ENCODE measurements around the gene ZNRD2. TPM values are rescaled to one million over a fixed set of nuclear protein-coding genes. Genes with fewer than 3 reads are reported as not detected.

The ZNRD2 gene
- total RNA-seq, 1 experiment from 2014 or later = 66.8 TPM

DNA sequence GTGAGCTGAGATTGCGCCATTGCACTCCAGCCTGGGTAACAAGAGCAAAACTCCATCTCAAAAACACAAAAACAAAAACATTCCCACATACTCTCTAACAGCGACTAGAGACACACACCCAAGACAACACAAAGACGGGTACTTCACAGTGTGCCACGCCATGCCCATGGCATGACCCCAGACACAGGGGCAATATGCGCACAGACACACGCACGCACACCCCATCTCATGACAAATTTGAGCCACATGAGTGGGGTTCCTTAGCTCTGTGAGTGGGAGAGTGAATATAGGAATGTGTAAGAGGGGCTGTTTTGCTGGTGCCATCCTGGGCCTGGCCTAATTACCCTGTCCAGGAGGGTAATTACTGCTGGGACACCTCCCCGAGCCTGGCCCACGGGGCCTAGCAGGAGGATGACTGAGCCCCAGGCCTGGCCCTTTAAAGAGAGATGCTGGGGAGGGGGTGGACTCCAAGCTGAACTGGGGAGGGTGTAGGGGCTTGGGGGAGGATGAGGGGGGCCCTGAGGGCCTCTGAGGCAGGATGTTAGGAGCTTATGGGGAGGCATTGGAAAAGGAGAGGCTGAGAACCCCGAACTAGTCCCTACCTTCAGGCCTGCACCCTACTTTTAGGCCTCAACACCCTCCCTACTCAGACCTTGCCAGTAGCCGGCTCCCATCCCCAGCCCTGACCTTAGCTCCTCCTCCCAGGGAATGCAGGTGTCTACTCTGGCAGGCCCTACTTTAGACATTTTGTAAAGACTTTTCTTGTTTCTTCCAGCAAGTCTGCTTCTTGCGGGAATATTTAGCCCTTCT, 13.6 kb upstream of the ZNRD2 start (continued):
- no peak for TF ChIP-seq RAD21 (IDR thresholded peaks at IDR 0.05; ENCODE audit: low read depth)
- no peak for TF ChIP-seq SP1 (IDR thresholded peaks at IDR 0.05; ENCODE audit: low read depth)
- TF ChIP-seq, protein P1, sequence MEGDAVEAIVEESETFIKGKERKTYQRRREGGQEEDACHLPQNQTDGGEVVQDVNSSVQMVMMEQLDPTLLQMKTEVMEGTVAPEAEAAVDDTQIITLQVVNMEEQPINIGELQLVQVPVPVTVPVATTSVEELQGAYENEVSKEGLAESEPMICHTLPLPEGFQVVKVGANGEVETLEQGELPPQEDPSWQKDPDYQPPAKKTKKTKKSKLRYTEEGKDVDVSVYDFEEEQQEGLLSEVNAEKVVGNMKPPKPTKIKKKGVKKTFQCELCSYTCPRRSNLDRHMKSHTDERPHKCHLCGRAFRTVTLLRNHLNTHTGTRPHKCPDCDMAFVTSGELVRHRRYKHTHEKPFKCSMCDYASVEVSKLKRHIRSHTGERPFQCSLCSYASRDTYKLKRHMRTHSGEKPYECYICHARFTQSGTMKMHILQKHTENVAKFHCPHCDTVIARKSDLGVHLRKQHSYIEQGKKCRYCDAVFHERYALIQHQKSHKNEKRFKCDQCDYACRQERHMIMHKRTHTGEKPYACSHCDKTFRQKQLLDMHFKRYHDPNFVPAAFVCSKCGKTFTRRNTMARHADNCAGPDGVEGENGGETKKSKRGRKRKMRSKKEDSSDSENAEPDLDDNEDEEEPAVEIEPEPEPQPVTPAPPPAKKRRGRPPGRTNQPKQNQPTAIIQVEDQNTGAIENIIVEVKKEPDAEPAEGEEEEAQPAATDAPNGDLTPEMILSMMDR (IDR thresholded peaks at IDR 0.05 in 2 of 3, conservative IDR thresholded peaks at IDR 0.05 in 1 of 3; ENCODE audit: borderline replicate concordance in 1 of 3, insufficient read depth in 1 of 3, low read depth in 2 of 3, low read length in 2 of 3) = no peak

DNA sequence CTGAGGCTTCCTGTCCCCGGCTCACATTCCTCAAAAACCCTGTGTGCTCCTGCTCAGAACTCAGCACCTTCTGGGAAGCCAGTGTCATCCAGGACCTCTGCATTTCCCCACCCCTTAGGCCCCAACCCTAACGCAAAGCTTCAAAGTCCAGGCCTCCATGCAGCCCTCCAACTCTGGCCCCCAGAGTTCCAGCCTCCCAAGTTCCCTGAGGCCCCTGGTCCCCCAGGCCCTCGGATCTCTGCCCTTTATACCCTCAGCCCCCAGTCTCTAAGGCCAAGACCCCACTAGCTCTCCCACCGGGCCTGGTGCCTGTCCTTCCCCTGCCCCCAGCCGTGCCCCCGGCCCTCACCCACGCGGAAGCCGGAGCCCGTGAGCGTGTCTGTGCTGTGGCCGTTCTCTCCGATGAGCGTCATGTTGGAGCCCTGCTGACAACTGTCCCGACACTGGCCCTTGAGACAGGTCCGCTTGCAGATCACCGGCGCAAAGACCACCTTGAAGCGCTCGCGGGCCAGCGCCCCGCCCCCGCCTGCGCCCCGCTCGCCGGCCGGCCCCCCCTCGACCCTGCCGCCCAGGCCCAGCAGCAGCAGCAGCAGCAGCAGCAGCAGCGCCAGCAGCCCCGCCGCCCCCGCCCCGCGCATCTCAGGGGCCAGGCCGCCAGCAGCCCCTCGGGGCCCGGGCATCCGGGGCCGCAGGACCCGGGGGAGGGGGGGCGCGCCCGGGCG, 12.8 kb upstream of the ZNRD2 start:
- peak overlapping the region; percentile 99 for H3K27ac ChIP-seq (ENCODE audit: low read depth, low read length)
- ChIA-PET CTCF (interaction anchor here (1.7 kb wide), 1 partner anchor 17 kb away, joined by 14 read pairs; no protein-coding TSS in a partner anchor), RAD21 (ENCODE audit: low non-redundant PET in 1 of 2, low total read pairs in 2 of 2, uncharacterized antibody in 2 of 2, unreplicated experiment in 2 of 2) (interaction anchor here in 1 of 2 experiments (1.2 kb wide), 1 partner anchor 15 kb away, joined by 3 read pairs; the partner anchor contains the start of gene FAM89B), POLR2A (interaction anchor here (0.7 to 1.0 kb wide), 3 partner anchors 9 to 15 kb away, joined by 3 to 4 read pairs (median 4); partner anchors contain the start of gene FAM89B)
- H3K36me3 ChIP-seq (ENCODE audit: control insufficient read depth in 1 of 2, insufficient read depth in 2 of 2, low read length in 2 of 2) = 0 out of 4 replicates have a peak, but pooled peaks cover 0 to 2% of the 10 kb centered on the region in 2 experiments
- H3K27me3 ChIP-seq (ENCODE audit: insufficient read depth, low read length) = no peaks in the 10 kb centered on the region
- H3K4me3 ChIP-seq (replicated peaks in 1 of 2; ENCODE audit: low read depth in 1 of 2, low read length in 2 of 2) = peak overlapping the region; percentile 64 to 68
- H3K79me2 ChIP-seq (ENCODE audit: insufficient read depth, low read length) = peaks cover 28% of the 10 kb centered on the region
- ATAC-seq (no peak), DNase-seq (ENCODE audit: low read depth, low spot score) (no peak)
- no peaks in the 10 kb centered on the region for H3K9me2 ChIP-seq (ENCODE audit: insufficient read depth)
- H3K9me3 ChIP-seq (ENCODE audit: control insufficient read depth in 1 of 2, insufficient read depth in 1 of 2, low read depth in 1 of 2, low read length in 2 of 2) = no peaks in the 10 kb centered on the region
- no peak overlapping the region for H2AFZ ChIP-seq (ENCODE audit: low read depth, low read length, poor library complexity, severe bottlenecking)
- peaks cover 80 to 94% of the 10 kb centered on the region in 2 experiments for H3K4me1 ChIP-seq (ENCODE audit: control insufficient read depth in 1 of 2, insufficient read depth in 2 of 2, low read length in 2 of 2)
- no peaks in the 10 kb centered on the region for H4K20me1 ChIP-seq (ENCODE audit: insufficient read depth)
- no TSS peak for BruUV-seq (replicated peaks)
- peak overlapping the region; percentile 83 for H3K9ac ChIP-seq (ENCODE audit: low read length)
- intact Hi-C loops (cut with micrococcal nuclease) = no loop called here
- peak overlapping the region; percentile 96 for H3K4me2 ChIP-seq (ENCODE audit: low read length)
- TF ChIP-seq SRF (IDR thresholded peaks at IDR 0.05; ENCODE audit: low read depth) (no peak), ZNF274 (IDR thresholded peaks at IDR 0.05; ENCODE audit: low read depth, low read length) (no peak), ZFX (IDR thresholded peaks at IDR 0.05) (no peak; the same call in 1 of the 2 replicates), ELF1 (IDR thresholded peaks at IDR 0.05; ENCODE audit: borderline replicate concordance, low read depth) (no peak), POLR2AphosphoS5 (IDR thresholded peaks at IDR 0.05; ENCODE audit: low read depth, low read length) (no peak), YY1 (IDR thresholded peaks at IDR 0.05; ENCODE audit: extremely low read depth, insufficient replicate concordance, low read depth, low read length) (no peak), JUND (IDR thresholded peaks at IDR 0.05) (no peak), CBX3 (IDR thresholded peaks at IDR 0.05; ENCODE audit: low read depth) (no peak), EZH2 (IDR thresholded peaks at IDR 0.05) (no peak), SP1 (IDR thresholded peaks at IDR 0.05; ENCODE audit: low read depth) (no peak), FOSL1 (IDR thresholded peaks at IDR 0.05; ENCODE audit: low read depth) (no peak)
- TF ChIP-seq, protein P1 (IDR thresholded peaks at IDR 0.05 in 2 of 3, conservative IDR thresholded peaks at IDR 0.05 in 1 of 3; ENCODE audit: borderline replicate concordance in 1 of 3, insufficient read depth in 1 of 3, low read depth in 2 of 3, low read length in 2 of 3) = no peak
- TF ChIP-seq, protein P2, sequence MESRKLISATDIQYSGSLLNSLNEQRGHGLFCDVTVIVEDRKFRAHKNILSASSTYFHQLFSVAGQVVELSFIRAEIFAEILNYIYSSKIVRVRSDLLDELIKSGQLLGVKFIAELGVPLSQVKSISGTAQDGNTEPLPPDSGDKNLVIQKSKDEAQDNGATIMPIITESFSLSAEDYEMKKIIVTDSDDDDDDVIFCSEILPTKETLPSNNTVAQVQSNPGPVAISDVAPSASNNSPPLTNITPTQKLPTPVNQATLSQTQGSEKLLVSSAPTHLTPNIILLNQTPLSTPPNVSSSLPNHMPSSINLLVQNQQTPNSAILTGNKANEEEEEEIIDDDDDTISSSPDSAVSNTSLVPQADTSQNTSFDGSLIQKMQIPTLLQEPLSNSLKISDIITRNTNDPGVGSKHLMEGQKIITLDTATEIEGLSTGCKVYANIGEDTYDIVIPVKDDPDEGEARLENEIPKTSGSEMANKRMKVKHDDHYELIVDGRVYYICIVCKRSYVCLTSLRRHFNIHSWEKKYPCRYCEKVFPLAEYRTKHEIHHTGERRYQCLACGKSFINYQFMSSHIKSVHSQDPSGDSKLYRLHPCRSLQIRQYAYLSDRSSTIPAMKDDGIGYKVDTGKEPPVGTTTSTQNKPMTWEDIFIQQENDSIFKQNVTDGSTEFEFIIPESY (IDR thresholded peaks at IDR 0.05; ENCODE audit: extremely low read depth, insufficient replicate concordance, low read length) = no peak
- TF ChIP-seq, protein P3, sequence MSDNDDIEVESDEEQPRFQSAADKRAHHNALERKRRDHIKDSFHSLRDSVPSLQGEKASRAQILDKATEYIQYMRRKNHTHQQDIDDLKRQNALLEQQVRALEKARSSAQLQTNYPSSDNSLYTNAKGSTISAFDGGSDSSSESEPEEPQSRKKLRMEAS (IDR thresholded peaks at IDR 0.05) = no peak
